KMS-11 (cell line): ENCODE results near the gene SLC24A3.

Experiments
- H2AFZ ChIP-seq: fragments of 200-600 bp; sonication (generic); 2 replicates; pipeline ENCODE4 v1.6.1; 2016; ENCODE audit warnings: antibody characterized with exemption, mixed run types, low read depth
- H3K27ac ChIP-seq: fragments of 200-600 bp; sonication (generic); 2 replicates; pipeline ENCODE4 v1.6.1; 2016; ENCODE audit warnings: mild to moderate bottlenecking, mixed run types
- H3K27me3 ChIP-seq: fragments of 200-600 bp; sonication (generic); 2 replicates; pipeline ENCODE4 v1.6.1; 2017; ENCODE audit warnings: mild to moderate bottlenecking, low read depth, mixed run types, moderate library complexity; ENCODE audit not compliant: insufficient read depth
- H3K36me3 ChIP-seq: fragments of 200-600 bp; sonication (generic); 2 replicates; pipeline ENCODE4 v1.6.1; 2017; ENCODE audit warnings: mild to moderate bottlenecking, mixed run types; ENCODE audit not compliant: insufficient read depth
- H3K4me1 ChIP-seq: fragments of 200-600 bp; sonication (generic); 2 replicates; pipeline ENCODE4 v1.6.1; 2016; ENCODE audit warnings: mild to moderate bottlenecking, low read depth, mixed run types; ENCODE audit not compliant: poor library complexity, severe bottlenecking
- H3K4me2 ChIP-seq: fragments of 200-600 bp; sonication (generic); 2 replicates; pipeline ENCODE4 v1.7.0; 2016; ENCODE audit warnings: mild to moderate bottlenecking, mixed run types
- H3K4me3 ChIP-seq: fragments of 200-600 bp; sonication (generic); IDR thresholded peaks from 2 replicates; pipeline ENCODE4 v1.6.1; 2017; ENCODE audit warnings: low read depth, low read length, mixed read lengths; ENCODE audit not compliant: insufficient read depth
- H3K79me2 ChIP-seq: fragments of 200-600 bp; sonication (generic); 2 replicates; pipeline ENCODE4 v1.6.1; 2016; ENCODE audit warnings: low read depth, mixed run types; ENCODE audit not compliant: insufficient read depth
- H3K9ac ChIP-seq: fragments of 200-600 bp; sonication (generic); 2 replicates; pipeline ENCODE4 v1.6.1; 2016; ENCODE audit warnings: mild to moderate bottlenecking, mixed run types
- H4K20me1 ChIP-seq: fragments of 200-600 bp; sonication (generic); 2 replicates; pipeline ENCODE4 v1.6.1; 2016; ENCODE audit warnings: mild to moderate bottlenecking, mixed run types; ENCODE audit not compliant: insufficient read depth
- CTCF ChIP-seq: fragments of 200-600 bp; sonication (generic); conservative IDR thresholded peaks from 2 replicates; pipeline ENCODE4 v1.6.1; 2017; ENCODE audit warnings: low read depth, mild to moderate bottlenecking, antibody characterized with exemption, low read length, moderate library complexity, mixed read lengths

Gene SLC24A3

GRCh38 chr20:19723813-19724430 lies 511.5 kb downstream of the SLC24A3 start:
- H3K27me3 ChIP-seq: no peaks in the 10 kb centered on the region
- no peaks in the 10 kb centered on the region for H4K20me1 ChIP-seq
- no peaks in the 10 kb centered on the region for H3K4me1 ChIP-seq
- H3K36me3 ChIP-seq: no peaks in the 10 kb centered on the region
- no peak overlapping the region for H3K4me3 ChIP-seq
- no peak overlapping the region for H3K4me2 ChIP-seq
- no peak overlapping the region for H2AFZ ChIP-seq
- H3K9ac ChIP-seq: no peak overlapping the region
- H3K27ac ChIP-seq: no peak overlapping the region
- TF ChIP-seq CTCF: no peak
- H3K79me2 ChIP-seq: no peaks in the 10 kb centered on the region

- no peaks in the 10 kb centered on the region for H4K20me1 ChIP-seq
- H3K4me3 ChIP-seq: no peak overlapping the region
- H2AFZ ChIP-seq: no peak overlapping the region
- no peaks in the 10 kb centered on the region for H3K4me1 ChIP-seq
- TF ChIP-seq CTCF: no peak
- no peaks in the 10 kb centered on the region for H3K27me3 ChIP-seq
- no peak overlapping the region for H3K4me2 ChIP-seq
- H3K9ac ChIP-seq: no peak overlapping the region
- no peaks in the 10 kb centered on the region for H3K36me3 ChIP-seq
- H3K27ac ChIP-seq: no peak overlapping the region
- H3K79me2 ChIP-seq: no peaks in the 10 kb centered on the region
These were observed 512.9 kb downstream of the SLC24A3 start for GRCh38 chr20:19725373-19725772.

GRCh38 chr20:19725814-19726525 lies 513.5 kb downstream of the SLC24A3 start:
- no peak overlapping the region for H3K9ac ChIP-seq
- no peaks in the 10 kb centered on the region for H3K4me1 ChIP-seq
- H3K27me3 ChIP-seq: no peaks in the 10 kb centered on the region
- H2AFZ ChIP-seq: no peak overlapping the region
- H3K27ac ChIP-seq: no peak overlapping the region
- H3K36me3 ChIP-seq: no peaks in the 10 kb centered on the region
- no peak overlapping the region for H3K4me3 ChIP-seq
- no peaks in the 10 kb centered on the region for H3K79me2 ChIP-seq
- no peak overlapping the region for H3K4me2 ChIP-seq
- no peak for TF ChIP-seq CTCF
- no peaks in the 10 kb centered on the region for H4K20me1 ChIP-seq

- no peaks in the 10 kb centered on the region for H4K20me1 ChIP-seq
- H3K9ac ChIP-seq: no peak overlapping the region
- H2AFZ ChIP-seq: no peak overlapping the region
- no peaks in the 10 kb centered on the region for H3K27me3 ChIP-seq
- no peaks in the 10 kb centered on the region for H3K79me2 ChIP-seq
- no peaks in the 10 kb centered on the region for H3K4me1 ChIP-seq
- no peak for TF ChIP-seq CTCF
- H3K4me2 ChIP-seq: no peak overlapping the region
- H3K4me3 ChIP-seq: no peak overlapping the region
- H3K27ac ChIP-seq: no peak overlapping the region
- no peaks in the 10 kb centered on the region for H3K36me3 ChIP-seq
These were observed 514.9 kb downstream of the SLC24A3 start for GRCh38 chr20:19727251-19727847.
